H1 (cell line): ENCODE data around the gene POU2F1. TPM values are rescaled to one million over a fixed set of nuclear protein-coding genes. Genes with fewer than 3 reads are reported as not detected.

Source experiments
- CHD7 ChIP-seq: fragments of 300-600 bp; sonication (generic); IDR thresholded peaks from 2 replicates; pipeline ENCODE4 v1.7.1; 2012; ENCODE audit warnings: low read length, moderate library complexity, mild to moderate bottlenecking, inconsistent platforms; ENCODE audit not compliant: insufficient replicate concordance
- SAP30 ChIP-seq: fragments of 300-600 bp; sonication (generic); IDR thresholded peaks from 2 replicates; pipeline ENCODE4 v1.7.1; 2012; ENCODE audit warnings: low read length, moderate library complexity, mild to moderate bottlenecking, inconsistent platforms; ENCODE audit not compliant: insufficient read depth, insufficient replicate concordance
- polyA plus RNA-seq, 7 experiments: library from polyadenylated mRNA; depleted of rRNA in 3 of 7; stranded (reverse) in 5 of 7; unstranded in 2 of 7; fragments of >200 nt in 5 of 7; fragments of 200-250 nt in 2 of 7; gene quantifications; 1 replicate in 5 of 7; 2 replicates in 1 of 7; 4 replicates in 1 of 7; pipeline versions ENCODE4 v1.2.1 to v1.2.3, GENCODE V29; 2011 to 2013; ENCODE audit warnings: missing spikeins in 2 of 7, mixed read lengths in 2 of 7
- total RNA-seq: library from RNA; stranded (reverse); fragmentation: NEBNext Ultra II Directional; extraction: Animal tissue kit (Norgen Biotek cat#: 25700); gene quantifications from 2 replicates; pipeline ENCODE4 v1.2.1, GENCODE V29; 2021

POU2F1 gene
- total and polyA plus RNA-seq, 2 of the 8 experiments (the other 6 are each of a cell fraction or from before 2014, with no cell fraction given): 37.0 to 57.2 TPM

GRCh38 chr1:167371030-167371429 lies 150.3 kb downstream of the POU2F1 start (continued):
- TF ChIP-seq CHD7 (no peak), SAP30 (no peak)
